ENCODE results near the gene NDOR1.

The NDOR1 gene

GRCh38 chr9:137163805-137164204 is 41.7 kb upstream of the NDOR1 start:
- no peak for DNase-seq (ENCODE audit: low spot score)
- TF ChIP-seq CTCF (conservative IDR thresholded peaks at IDR 0.05; ENCODE audit: low read depth) = no peak
- CTCF ChIA-PET = interaction anchor here (1.9 kb wide), 1 partner anchor 13 kb away, joined by 7 read pairs; no protein-coding TSS in a partner anchor
- POLR2A ChIA-PET (ENCODE audit: low non-redundant PET) = interaction anchor here (1.2 kb wide), 1 partner anchor 63 kb away, joined by 4 read pairs; the partner anchor contains the start of gene RNF224
- H3K27ac ChIP-seq = no peak overlapping the region

- ChIA-PET CTCF (interaction anchor here (0.6 to 1.6 kb wide), 3 partner anchors 63 to 111 kb away, joined by 3 to 4 read pairs (median 3); partner anchors contain the start of gene RNF224), POLR2A (ENCODE audit: low non-redundant PET) (no interaction called here)
- H3K27ac ChIP-seq = no peak overlapping the region
- TF ChIP-seq CTCF (conservative IDR thresholded peaks at IDR 0.05; ENCODE audit: low read depth) = no peak
- no peak for DNase-seq (ENCODE audit: low spot score)
Measured at GRCh38 chr9:137164370-137165249, 40.9 kb upstream of the NDOR1 start.

- no peak for DNase-seq (ENCODE audit: low spot score)
- POLR2A ChIA-PET (ENCODE audit: low non-redundant PET) = no interaction called here
- CTCF ChIA-PET = interaction anchor here (0.6 to 1.6 kb wide), 7 partner anchors 62 to 940 kb away, joined by 3 to 4 read pairs (median 3); partner anchors contain the start of gene RNF224
- no peak for TF ChIP-seq CTCF (conservative IDR thresholded peaks at IDR 0.05; ENCODE audit: low read depth)
- H3K27ac ChIP-seq = no peak overlapping the region
Measured at GRCh38 chr9:137165250-137165836, 40.2 kb upstream of the NDOR1 start.

- POLR2A ChIA-PET (ENCODE audit: low non-redundant PET) = interaction anchor here (0.8 kb wide), 1 partner anchor 23 kb away, joined by 6 read pairs; no protein-coding TSS in a partner anchor
- CTCF ChIA-PET = interaction anchor here (0.6 to 1.6 kb wide), 6 partner anchors 10 to 136 kb away, joined by 3 to 6 read pairs (median 4); partner anchors contain the start of gene RNF224
- DNase-seq (ENCODE audit: low spot score) = no peak
- no peak for TF ChIP-seq CTCF (conservative IDR thresholded peaks at IDR 0.05; ENCODE audit: low read depth)
- H3K27ac ChIP-seq = no peak overlapping the region
Measured at GRCh38 chr9:137166380-137167229, 38.9 kb upstream of the NDOR1 start.

- DNase-seq (ENCODE audit: low spot score) = no peak
- ChIA-PET CTCF (no interaction called here), POLR2A (ENCODE audit: low non-redundant PET) (interaction anchor here (0.8 kb wide), 1 partner anchor 22 kb away, joined by 6 read pairs; no protein-coding TSS in a partner anchor)
- no peak for TF ChIP-seq CTCF (conservative IDR thresholded peaks at IDR 0.05; ENCODE audit: low read depth)
- H3K27ac ChIP-seq = no peak overlapping the region
Measured at GRCh38 chr9:137167277-137167746, 38.2 kb upstream of the NDOR1 start.
